ENCODE measurements around the gene GPR3. TPM values are rescaled to one million over a fixed set of nuclear protein-coding genes. Genes with fewer than 3 reads are reported as not detected.

Gene GPR3, protein sequence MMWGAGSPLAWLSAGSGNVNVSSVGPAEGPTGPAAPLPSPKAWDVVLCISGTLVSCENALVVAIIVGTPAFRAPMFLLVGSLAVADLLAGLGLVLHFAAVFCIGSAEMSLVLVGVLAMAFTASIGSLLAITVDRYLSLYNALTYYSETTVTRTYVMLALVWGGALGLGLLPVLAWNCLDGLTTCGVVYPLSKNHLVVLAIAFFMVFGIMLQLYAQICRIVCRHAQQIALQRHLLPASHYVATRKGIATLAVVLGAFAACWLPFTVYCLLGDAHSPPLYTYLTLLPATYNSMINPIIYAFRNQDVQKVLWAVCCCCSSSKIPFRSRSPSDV
- total RNA-seq (1 to 10 TPM; 3.3 to 3.9 TPM), polyA plus RNA-seq (not detected)

DNA sequence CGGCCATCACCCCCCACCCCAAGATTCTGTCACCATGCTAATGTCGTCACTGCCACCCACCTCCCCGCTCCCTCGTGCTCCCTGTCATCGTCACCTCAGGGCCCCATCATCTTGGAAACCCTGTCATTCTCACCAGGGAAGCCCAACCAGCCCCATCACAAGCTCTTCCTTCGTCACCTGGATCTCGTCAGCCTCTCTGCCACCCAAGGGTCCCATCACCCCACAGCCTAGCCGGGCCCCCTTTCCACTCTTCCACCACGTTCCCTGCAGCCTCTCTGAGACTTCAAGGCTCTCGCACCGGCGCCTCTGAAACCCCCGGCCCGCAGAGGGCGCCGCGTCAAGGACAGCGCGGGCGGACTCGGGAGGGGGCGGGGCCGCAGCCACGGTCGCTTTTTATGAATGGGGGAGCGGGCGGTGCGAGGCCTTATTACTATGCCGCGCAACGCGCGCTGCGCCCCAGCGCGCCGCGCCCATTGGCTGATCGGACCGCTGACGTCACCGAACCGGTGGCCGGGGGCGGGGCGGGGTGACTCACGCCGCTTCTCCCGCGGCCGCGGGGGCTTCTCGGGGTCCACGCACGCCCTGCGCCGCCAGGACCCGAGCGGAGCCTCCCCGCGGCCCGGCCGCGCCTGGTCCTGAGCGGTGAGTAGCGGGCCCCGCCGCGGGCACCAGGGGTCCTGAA lies at the start of gene GPR3:
GPR3 (plus strand) TSS at position 527 of the 682 bp plus-strand sequence. CDS start 1,177 bp downstream, outside the sequence.
- Mint-ChIP-seq H3K9me3 (no peaks in the 10 kb centered on the region), H3K36me3 (no peaks in the 10 kb centered on the region), H3K4me1 (peaks cover 15 to 22% (median 21%) of the 10 kb centered on the region in 3 donors), H3K4me3 (peak within 1 kb of the TSS; percentile 30 to 88 (median 86)), H3K27me3 (peaks cover 1 to 12% of the 10 kb centered on the region in 2 donors), H3K27ac (peak within 1 kb of the TSS in 7 of 8 donors; percentile 0 to 95 (median 93))
- ChIA-PET CTCF (interaction anchor here (0.7 to 10.2 kb wide), 5 partner anchors 10 to 401 kb away, joined by 3 to 205 read pairs (median 21); partner anchors contain the start of gene CD164L2), POLR2A (interaction anchor here (1.3 kb wide), 1 partner anchor 70 kb away, joined by 4 read pairs; no protein-coding TSS in a partner anchor)
- Histone ChIP-seq H3K9me3 (ENCODE audit: low read length) (no peaks in the 10 kb centered on the region), H3K27ac (ENCODE audit: low read depth, low read length) (peak within 1 kb of the TSS; percentile 43), H3K36me3 (ENCODE audit: insufficient read depth, low read length) (no peaks in the 10 kb centered on the region), H3K4me3 (ENCODE audit: low read length) (peak within 1 kb of the TSS; percentile 69), H3K4me1 (ENCODE audit: insufficient read depth, low read length) (peaks cover 17% of the 10 kb centered on the region), H3K27me3 (ENCODE audit: insufficient read depth, low read length, poor library complexity, severe bottlenecking) (no peaks in the 10 kb centered on the region)
- DNase-seq: peak; percentile 87 to 94 (median 92)

DNA sequence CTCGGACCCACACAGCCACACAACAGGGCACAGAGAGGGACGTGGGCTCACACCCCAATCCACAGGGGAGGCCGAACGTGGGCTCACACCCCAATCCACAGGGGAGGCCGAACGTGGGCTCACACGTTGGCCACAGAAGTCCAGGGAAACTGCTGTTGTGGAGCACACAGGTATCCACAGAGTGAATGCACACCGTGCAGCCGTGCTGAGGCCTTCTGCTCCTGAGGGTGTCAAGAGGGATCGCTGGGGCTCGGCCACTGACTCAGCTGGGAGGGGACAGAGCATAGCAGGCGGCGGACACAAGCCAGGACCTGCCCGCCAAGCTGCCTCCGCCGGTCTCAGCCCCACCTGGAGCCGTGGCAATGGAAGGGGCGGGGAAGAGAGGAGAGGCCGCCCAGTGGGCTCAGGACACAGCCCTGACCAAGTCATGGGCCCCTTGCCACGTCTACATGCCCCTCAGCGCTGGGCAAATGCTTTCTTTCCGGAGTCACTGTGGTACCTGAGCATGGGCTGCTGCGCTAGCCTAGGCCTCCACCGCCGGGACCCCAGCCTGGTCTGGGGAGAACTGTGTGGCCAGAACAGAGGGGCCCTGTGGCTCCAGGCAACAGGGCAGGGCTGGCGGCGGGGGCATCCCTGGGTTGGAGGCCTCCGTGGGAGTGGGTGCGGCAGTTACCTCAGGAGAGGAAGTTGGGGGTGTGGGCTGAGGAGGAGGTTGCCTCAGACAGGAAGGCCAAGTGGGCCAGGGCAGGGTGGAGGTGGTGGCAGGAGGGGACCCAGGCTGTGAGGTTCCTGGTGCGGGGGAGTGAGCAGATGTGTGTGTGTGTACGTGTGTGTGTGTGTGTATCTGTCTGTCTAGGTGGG lies 49.4 kb upstream of the GPR3 start:
- ChIA-PET POLR2A (interaction anchor here (2.0 to 3.8 kb wide), 2 partner anchors 14 to 19 kb away, joined by 8 to 25 read pairs; no protein-coding TSS in a partner anchor), CTCF (interaction anchor here (0.9 to 9.4 kb wide), 9 partner anchors 10 to 264 kb away, joined by 3 to 115 read pairs (median 7); partner anchors contain the start of gene MAP3K6)
- H3K4me3 ChIP-seq (ENCODE audit: low read length): peak overlapping the region; percentile 100
- Mint-ChIP-seq H3K27me3 (peaks cover 0 to 2% of the 10 kb centered on the region in 2 donors), H3K36me3 (peaks cover 0 to 45% (median 4%) of the 10 kb centered on the region in 3 donors), H3K27ac (peak overlapping the region; percentile 90 to 99 (median 96)), H3K4me1 (peaks cover 42 to 77% (median 54%) of the 10 kb centered on the region in 3 donors), H3K4me3 (peak overlapping the region; percentile 92 to 100 (median 96)), H3K9me3 (no peaks in the 10 kb centered on the region)
- H3K27me3 ChIP-seq (ENCODE audit: insufficient read depth, low read length, poor library complexity, severe bottlenecking): no peaks in the 10 kb centered on the region
- peak overlapping the region; percentile 85 for H3K27ac ChIP-seq (ENCODE audit: low read depth, low read length)
- DNase-seq: peak; percentile 71 to 91 (median 83)
- no peaks in the 10 kb centered on the region for H3K9me3 ChIP-seq (ENCODE audit: low read length)
- peaks cover 35% of the 10 kb centered on the region for H3K4me1 ChIP-seq (ENCODE audit: insufficient read depth, low read length)
- H3K36me3 ChIP-seq (ENCODE audit: insufficient read depth, low read length): peaks cover 6% of the 10 kb centered on the region

DNA sequence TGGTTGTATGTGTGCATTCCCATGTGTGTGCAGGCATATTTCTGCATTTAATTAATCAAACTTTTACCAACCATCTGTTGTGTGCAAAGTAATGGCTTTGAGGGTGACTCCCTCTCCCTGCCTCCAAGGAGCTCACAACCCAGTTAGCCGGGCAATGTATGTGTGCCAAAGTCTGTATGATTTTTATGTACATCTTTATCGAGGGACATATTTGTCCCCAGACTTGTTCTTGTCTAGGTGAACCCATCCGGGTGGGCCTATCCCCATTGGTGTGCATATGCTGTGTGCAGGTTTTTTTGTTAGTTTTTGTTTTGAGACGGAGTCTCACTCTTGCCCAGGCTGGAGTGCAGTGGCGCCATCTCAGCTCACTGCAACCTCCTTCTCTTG lies 48.8 kb upstream of the GPR3 start:
- peaks cover 0 to 44% (median 4%) of the 10 kb centered on the region in 3 donors for H3K36me3 Mint-ChIP-seq
- H3K4me3 Mint-ChIP-seq: peak overlapping the region; percentile 92 to 100 (median 96)
- Histone ChIP-seq H3K4me1 (ENCODE audit: insufficient read depth, low read length) (peaks cover 35% of the 10 kb centered on the region), H3K27ac (ENCODE audit: low read depth, low read length) (peak overlapping the region; percentile 85), H3K9me3 (ENCODE audit: low read length) (no peaks in the 10 kb centered on the region), H3K27me3 (ENCODE audit: insufficient read depth, low read length, poor library complexity, severe bottlenecking) (no peaks in the 10 kb centered on the region), H3K4me3 (ENCODE audit: low read length) (peak overlapping the region; percentile 100), H3K36me3 (ENCODE audit: insufficient read depth, low read length) (peaks cover 6% of the 10 kb centered on the region)
- no peak for DNase-seq
- peak overlapping the region; percentile 90 to 99 (median 96) for H3K27ac Mint-ChIP-seq
- H3K9me3 Mint-ChIP-seq: no peaks in the 10 kb centered on the region
- ChIA-PET CTCF (interaction anchor here (0.9 to 9.4 kb wide), 4 partner anchors 11 to 52 kb away, joined by 3 to 115 read pairs (median 8); no protein-coding TSS in a partner anchor), POLR2A (interaction anchor here (3.8 kb wide), 1 partner anchor 14 kb away, joined by 25 read pairs; no protein-coding TSS in a partner anchor)
- peaks cover 43 to 77% (median 54%) of the 10 kb centered on the region in 3 donors for H3K4me1 Mint-ChIP-seq
- peaks cover 0 to 2% of the 10 kb centered on the region in 2 donors for H3K27me3 Mint-ChIP-seq

DNA sequence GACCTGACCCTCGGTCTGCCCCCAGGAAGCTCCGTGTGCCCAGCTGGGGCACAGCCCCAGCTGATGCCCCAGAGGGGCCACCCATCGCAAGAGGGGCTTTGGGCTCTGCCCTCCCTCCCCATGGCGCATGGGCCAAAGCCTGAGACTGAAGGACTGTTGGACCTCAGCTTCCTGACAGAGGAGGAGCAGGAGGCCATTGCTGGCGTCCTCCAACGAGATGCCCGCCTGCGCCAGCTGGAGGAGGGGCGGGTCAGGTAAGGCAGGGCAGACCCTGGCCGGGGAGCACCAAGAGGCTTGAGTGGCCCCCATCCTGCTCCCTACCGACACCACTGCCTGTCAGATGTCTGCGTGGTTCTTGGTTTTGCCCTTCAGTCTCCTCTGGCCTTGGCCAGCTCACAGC lies 47.1 kb upstream of the GPR3 start:
- H3K36me3 ChIP-seq (ENCODE audit: insufficient read depth, low read length): peaks cover 7% of the 10 kb centered on the region
- peaks cover 38% of the 10 kb centered on the region for H3K4me1 ChIP-seq (ENCODE audit: insufficient read depth, low read length)
- Mint-ChIP-seq H3K9me3 (no peaks in the 10 kb centered on the region), H3K36me3 (peaks cover 0 to 52% (median 4%) of the 10 kb centered on the region in 3 donors), H3K27ac (peak overlapping the region in 3 of 8 donors; percentile 54 to 87 (median 81)), H3K4me1 (peaks cover 34 to 65% (median 39%) of the 10 kb centered on the region in 3 donors), H3K27me3 (peaks cover 0 to 2% of the 10 kb centered on the region in 2 donors), H3K4me3 (peak overlapping the region in 3 of 7 donors; percentile 78 to 82 (median 80))
- POLR2A ChIA-PET: no interaction called here
- CTCF ChIA-PET: interaction anchor here (0.9 to 9.4 kb wide), 5 partner anchors 9 to 43 kb away, joined by 3 to 115 read pairs (median 4); no protein-coding TSS in a partner anchor
- H3K27ac ChIP-seq (ENCODE audit: low read depth, low read length): no peak overlapping the region
- H3K4me3 ChIP-seq (ENCODE audit: low read length): no peak overlapping the region
- no peaks in the 10 kb centered on the region for H3K9me3 ChIP-seq (ENCODE audit: low read length)
- DNase-seq: no peak
- no peaks in the 10 kb centered on the region for H3K27me3 ChIP-seq (ENCODE audit: insufficient read depth, low read length, poor library complexity, severe bottlenecking)

DNA sequence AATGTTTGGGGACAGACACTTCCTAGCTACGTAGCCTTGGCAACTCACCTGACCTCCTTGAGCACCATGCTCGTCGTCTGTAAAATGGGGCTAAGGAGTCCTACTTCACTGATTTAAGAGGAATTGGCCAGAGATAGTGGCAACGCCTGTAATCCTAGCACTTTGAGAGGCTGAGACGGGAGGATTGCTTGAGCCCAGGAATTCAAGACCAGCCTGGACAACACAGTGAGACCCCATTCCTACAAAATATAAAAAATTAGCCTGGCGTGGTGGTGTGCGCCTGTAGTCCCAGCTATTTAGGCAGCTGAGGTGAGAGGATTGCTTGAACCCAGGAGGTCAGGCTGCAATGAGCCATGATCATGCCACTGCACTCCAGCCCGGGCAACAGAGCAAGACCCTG lies 46.1 kb upstream of the GPR3 start:
- DNase-seq: no peak
- peaks cover 28% of the 10 kb centered on the region for H3K4me1 ChIP-seq (ENCODE audit: insufficient read depth, low read length)
- Mint-ChIP-seq H3K36me3 (peaks cover 0 to 59% (median 4%) of the 10 kb centered on the region in 3 donors), H3K4me3 (peak overlapping the region in 4 of 7 donors; percentile 16 to 63 (median 55)), H3K9me3 (no peaks in the 10 kb centered on the region), H3K4me1 (peaks cover 27 to 56% (median 31%) of the 10 kb centered on the region in 3 donors), H3K27ac (peak overlapping the region in 5 of 8 donors; percentile 13 to 81 (median 46)), H3K27me3 (peaks cover 0 to 2% of the 10 kb centered on the region in 2 donors)
- H3K27me3 ChIP-seq (ENCODE audit: insufficient read depth, low read length, poor library complexity, severe bottlenecking): no peaks in the 10 kb centered on the region
- no peaks in the 10 kb centered on the region for H3K9me3 ChIP-seq (ENCODE audit: low read length)
- H3K4me3 ChIP-seq (ENCODE audit: low read length): no peak overlapping the region
- ChIA-PET CTCF (interaction anchor here (1.3 to 9.4 kb wide), 3 partner anchors 11 to 21 kb away, joined by 3 to 115 read pairs (median 11); partner anchors contain the start of gene MAP3K6), POLR2A (interaction anchor here (0.7 to 1.4 kb wide), 2 partner anchors 10 to 28 kb away, joined by 3 to 5 read pairs; no protein-coding TSS in a partner anchor)
- H3K36me3 ChIP-seq (ENCODE audit: insufficient read depth, low read length): peaks cover 9% of the 10 kb centered on the region
- no peak overlapping the region for H3K27ac ChIP-seq (ENCODE audit: low read depth, low read length)

DNA sequence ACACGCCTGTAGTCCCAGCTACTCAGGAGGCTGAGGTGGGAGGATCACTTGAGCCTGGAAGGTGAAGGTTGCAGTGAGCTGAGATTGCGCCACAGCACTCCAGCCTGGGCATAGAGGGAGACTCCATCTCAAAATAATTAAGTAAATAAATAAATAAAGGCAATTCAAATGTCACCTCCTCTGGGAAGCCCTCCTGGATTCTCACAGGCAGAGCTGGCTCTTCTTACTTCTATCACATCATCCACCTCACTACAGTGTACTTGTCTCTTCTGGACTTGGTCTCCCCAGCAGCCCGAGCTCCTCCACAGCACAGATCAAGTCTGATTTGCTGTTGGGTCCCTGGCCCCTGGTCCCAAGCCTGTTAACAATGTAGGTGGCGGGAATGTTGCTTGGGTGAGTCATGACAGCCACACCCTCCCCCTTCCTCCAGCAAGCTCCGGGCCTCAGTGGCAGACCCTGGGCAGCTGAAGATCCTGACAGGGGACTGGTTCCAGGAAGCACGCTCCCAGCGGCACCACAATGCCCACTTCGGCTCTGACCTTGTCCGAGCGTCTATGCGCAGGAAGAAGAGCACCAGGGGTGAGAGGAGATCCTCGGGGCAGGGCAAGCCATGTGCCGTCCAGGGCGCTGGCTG lies 45.3 kb upstream of the GPR3 start:
- Mint-ChIP-seq H3K4me3 (peak overlapping the region in 1 of 7 donors; percentile 16), H3K36me3 (peaks cover 0 to 61% (median 4%) of the 10 kb centered on the region in 3 donors), H3K4me1 (peaks cover 23 to 51% (median 27%) of the 10 kb centered on the region in 3 donors), H3K27ac (peak overlapping the region in 4 of 8 donors; percentile 54 to 85 (median 69)), H3K9me3 (no peaks in the 10 kb centered on the region), H3K27me3 (peaks cover 0 to 2% of the 10 kb centered on the region in 2 donors)
- H3K36me3 ChIP-seq (ENCODE audit: insufficient read depth, low read length): peaks cover 9% of the 10 kb centered on the region
- DNase-seq: no peak
- ChIA-PET POLR2A (interaction anchor here (0.5 to 1.4 kb wide), 2 partner anchors 9 to 10 kb away, joined by 3 to 5 read pairs; no protein-coding TSS in a partner anchor), CTCF (interaction anchor here (1.0 to 9.4 kb wide), 4 partner anchors 10 to 51 kb away, joined by 3 to 115 read pairs (median 8); partner anchors contain the start of gene MAP3K6)
- H3K27me3 ChIP-seq (ENCODE audit: insufficient read depth, low read length, poor library complexity, severe bottlenecking): no peaks in the 10 kb centered on the region
- H3K4me1 ChIP-seq (ENCODE audit: insufficient read depth, low read length): peaks cover 24% of the 10 kb centered on the region
- H3K9me3 ChIP-seq (ENCODE audit: low read length): no peaks in the 10 kb centered on the region
- H3K27ac ChIP-seq (ENCODE audit: low read depth, low read length): no peak overlapping the region
- no peak overlapping the region for H3K4me3 ChIP-seq (ENCODE audit: low read length)

Data from CD8-positive, alpha-beta memory T cell (primary cell).